Uterus (tissue), 4 donors: ENCODE results near the gene AKAP8. TPM values are rescaled to one million over a fixed set of nuclear protein-coding genes. Genes with fewer than 3 reads are reported as not detected.
A peak's percentile ranks its signal among the peaks of the same experiment; 100 is the strongest.
"Not testable (repeated sequence)": the region's sequence is repeated elsewhere in the genome, so short reads cannot be mapped to it uniquely, and the experiment has no call there.

ENCODE experiments used
- DNase-seq, 2 donors: peaks; one replicate each; pipeline ENCODE4 v3.0.0-alpha.2; 2019 to 2020
- H3K27ac ChIP-seq, 2 donors: fragments of 200-600 bp; sonication (generic); 1 replicate in 1 of 2; 2 replicates in 1 of 2; pipeline ENCODE4 v1.5.1; 2016 to 2018
- H3K27me3 ChIP-seq, 2 donors: fragments of 200-600 bp; sonication (generic); one replicate each; pipeline ENCODE4 v1.5.1; 2018 to 2019; ENCODE audit warnings: control low read depth in 1 of 2
- H3K36me3 ChIP-seq, 2 donors: fragments of 200-600 bp; sonication (generic); one replicate each; pipeline ENCODE4 v1.5.1; 2019; ENCODE audit warnings: control low read depth in 1 of 2
- H3K4me1 ChIP-seq, 2 donors: fragments of 200-600 bp; sonication (generic); one replicate each; pipeline ENCODE4 v1.5.1; 2018 to 2019; ENCODE audit warnings: control low read depth in 1 of 2
- H3K4me3 ChIP-seq, 2 donors: fragments of 200-600 bp; sonication (generic); 1 replicate in 1 of 2; 2 replicates in 1 of 2; pipeline ENCODE4 v1.5.1; 2018 to 2019; ENCODE audit warnings: mild to moderate bottlenecking in 1 of 2
- H3K9me3 ChIP-seq, 2 donors: fragments of 200-600 bp; sonication (generic); one replicate each; pipeline ENCODE4 v1.5.1; 2019; ENCODE audit warnings: control low read depth in 1 of 2
- CTCF ChIP-seq, 4 experiments: fragments of 200-600 bp in 2 of 4; fragments of 450-650 bp in 2 of 4; sonication (generic) in 2 of 4; IDR thresholded peaks; one replicate each; pipeline ENCODE4 v1.5.1; 2016 to 2019; ENCODE audit warnings: antibody characterized with exemption in 4 of 4, mild to moderate bottlenecking in 2 of 4, moderate library complexity in 1 of 4
- POLR2A ChIP-seq, 2 donors: fragments of 450-650 bp; IDR thresholded peaks; one replicate each; pipeline ENCODE4 v1.6.1; 2016; ENCODE audit warnings: antibody characterized with exemption in 2 of 2, mild to moderate bottlenecking in 1 of 2, moderate library complexity in 1 of 2
- intact Hi-C: fragments of 100-400 bp; cut with DNase I; formaldehyde crosslinking; loops from one replicate; pipeline ENCODE4 v1.15.1; 2023; ENCODE audit warnings: low total_unique reads
- total RNA-seq, 4 donors: library from RNA; depleted of rRNA in 3 of 4; stranded (reverse); fragments of >200 nt in 3 of 4; gene quantifications; one replicate each; pipeline versions ENCODE4 v1.1.0 to v1.2.4, GENCODE V29; 2014 to 2023
- donor health status: DM: yes; HTN: yes; CAD: no.

The AKAP8 gene
- total RNA-seq, 4 donors from 2014 or later = 17.1 to 55.6 (median 39.2) TPM

DNA sequence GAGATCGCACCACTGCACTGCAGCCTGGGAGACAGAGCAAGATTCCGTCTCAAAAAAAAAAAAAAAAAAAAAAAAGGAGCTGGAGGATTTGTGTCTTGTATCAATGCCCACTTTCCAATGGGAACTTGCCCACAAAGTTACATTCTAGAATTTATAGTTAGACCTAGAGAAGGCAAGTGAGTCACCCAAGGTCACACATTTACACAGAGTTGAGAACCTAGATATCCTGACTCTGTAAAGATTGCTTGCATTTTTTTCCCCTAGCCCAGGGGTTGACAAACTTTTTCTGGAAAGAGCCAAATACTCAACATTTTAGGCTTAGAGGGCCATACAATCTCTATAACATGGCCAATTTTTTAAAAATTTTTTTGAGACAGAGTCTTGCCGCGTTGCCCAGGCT lies 39.5 kb downstream of the AKAP8 start:
- H3K9me3 ChIP-seq = no peaks in the 10 kb centered on the region
- H3K27ac ChIP-seq = no peak overlapping the region
- intact Hi-C loops = no loop called here
- no peaks in the 10 kb centered on the region for H3K4me1 ChIP-seq
- H3K27me3 ChIP-seq = no peaks in the 10 kb centered on the region
- H3K4me3 ChIP-seq = no peak overlapping the region
- TF ChIP-seq CTCF (IDR thresholded peaks at IDR 0.05) (no peak), POLR2A (IDR thresholded peaks at IDR 0.05) (no peak)
- no peak for DNase-seq
- no peaks in the 10 kb centered on the region for H3K36me3 ChIP-seq

- H3K27ac ChIP-seq = peak overlapping the region in 1 of 2 donors; percentile 40
- intact Hi-C loops = no loop called here
These were observed 42.4 kb downstream of the AKAP8 start for GRCh38 chr19:15337202-15337601.

DNA sequence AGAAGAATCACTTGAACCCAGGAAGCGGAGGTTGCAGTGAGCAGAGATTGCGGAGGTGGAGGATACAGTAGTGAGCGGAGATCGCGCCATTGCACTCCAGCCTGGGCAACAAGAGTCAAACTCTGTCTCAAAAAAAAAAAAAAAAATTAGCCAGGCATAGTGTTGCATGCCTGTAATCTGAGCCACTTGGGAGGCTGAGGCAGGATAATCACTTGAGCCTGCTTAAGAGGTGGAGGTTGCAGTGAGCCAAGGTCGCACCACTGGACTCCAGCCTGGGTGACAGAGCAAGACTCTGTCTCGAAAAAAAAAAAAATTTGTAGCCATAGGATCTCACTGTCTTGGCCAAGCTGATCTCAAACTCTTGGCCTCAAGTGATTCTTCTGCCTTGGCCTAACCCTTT lies 43.6 kb downstream of the AKAP8 start:
- H3K27ac ChIP-seq, intact Hi-C loops: not testable (repeated sequence)

More at GRCh38 chr19:15337202-15337601, 42.4 kb downstream of the AKAP8 start:
- no peaks in the 10 kb centered on the region for H3K36me3 ChIP-seq
- no peak for DNase-seq
- no peak for TF ChIP-seq CTCF (IDR thresholded peaks at IDR 0.05)
- TF ChIP-seq POLR2A (IDR thresholded peaks at IDR 0.05) = no peak
- no peaks in the 10 kb centered on the region for H3K9me3 ChIP-seq
- no peaks in the 10 kb centered on the region for H3K27me3 ChIP-seq
- H3K4me1 ChIP-seq = no peaks in the 10 kb centered on the region
- no peak overlapping the region for H3K4me3 ChIP-seq

DNA sequence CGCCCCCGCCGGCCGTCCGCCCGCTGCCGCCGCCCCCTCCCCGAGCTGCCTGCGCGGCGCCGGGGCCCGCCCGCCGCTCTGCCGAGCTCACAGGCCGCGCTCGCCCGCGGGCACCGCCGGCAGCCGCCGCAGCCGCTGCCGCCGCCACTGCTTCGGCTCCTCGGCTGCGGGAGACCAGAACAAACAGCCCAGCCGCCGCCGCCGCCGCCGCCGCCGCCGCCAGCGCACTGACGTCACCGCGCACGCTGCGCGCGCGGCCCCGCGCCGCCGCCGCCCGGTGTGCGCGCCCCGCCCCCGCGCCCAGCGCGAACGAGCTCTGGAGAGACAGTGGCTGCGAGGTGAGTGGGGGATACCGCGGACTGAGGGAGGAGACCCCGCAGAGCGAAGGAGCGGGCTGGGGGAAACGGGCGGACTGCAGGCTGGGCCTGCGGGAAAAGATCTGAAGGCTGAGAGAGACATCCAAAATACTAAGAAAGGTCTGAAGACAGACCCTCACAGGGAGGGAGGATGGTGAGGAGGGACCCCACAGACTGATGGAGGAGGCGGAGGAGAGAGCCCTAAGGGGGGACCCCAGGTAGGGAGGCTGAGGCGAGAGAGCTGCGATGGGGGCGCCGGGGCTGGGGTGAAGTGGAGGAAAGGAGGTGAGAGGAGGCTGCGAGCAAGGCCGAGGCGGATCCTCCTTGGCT lies 47.1 kb downstream of the AKAP8 start, which contains the start of gene BRD4:
Gene BRD4 (minus strand): TSS at position 229 of the 686 bp plus-strand sequence. CDS start 59,440 bp downstream, outside the sequence.
- Histone ChIP-seq H3K27ac (peak within 1 kb of the TSS; percentile 91 to 98), H3K36me3 (no peaks in the 10 kb centered on the region), H3K4me1 (peaks cover 3 to 19% of the 10 kb centered on the region in 2 donors), H3K27me3 (no peaks in the 10 kb centered on the region), H3K4me3 (peak within 1 kb of the TSS; percentile 87 to 95), H3K9me3 (no peaks in the 10 kb centered on the region)
- intact Hi-C loops = no loop called here
- peak; percentile 65 to 78 for DNase-seq
- TF ChIP-seq CTCF (IDR thresholded peaks at IDR 0.05) (no peak), POLR2A (IDR thresholded peaks at IDR 0.05) (peak; percentile 61 to 74)

More for the DNA sequence above, 43.6 kb downstream of the AKAP8 start:
- H3K36me3 ChIP-seq, H3K9me3 ChIP-seq, DNase-seq, H3K4me3 ChIP-seq, H3K27me3 ChIP-seq, H3K4me1 ChIP-seq: not testable (repeated sequence)

DNA sequence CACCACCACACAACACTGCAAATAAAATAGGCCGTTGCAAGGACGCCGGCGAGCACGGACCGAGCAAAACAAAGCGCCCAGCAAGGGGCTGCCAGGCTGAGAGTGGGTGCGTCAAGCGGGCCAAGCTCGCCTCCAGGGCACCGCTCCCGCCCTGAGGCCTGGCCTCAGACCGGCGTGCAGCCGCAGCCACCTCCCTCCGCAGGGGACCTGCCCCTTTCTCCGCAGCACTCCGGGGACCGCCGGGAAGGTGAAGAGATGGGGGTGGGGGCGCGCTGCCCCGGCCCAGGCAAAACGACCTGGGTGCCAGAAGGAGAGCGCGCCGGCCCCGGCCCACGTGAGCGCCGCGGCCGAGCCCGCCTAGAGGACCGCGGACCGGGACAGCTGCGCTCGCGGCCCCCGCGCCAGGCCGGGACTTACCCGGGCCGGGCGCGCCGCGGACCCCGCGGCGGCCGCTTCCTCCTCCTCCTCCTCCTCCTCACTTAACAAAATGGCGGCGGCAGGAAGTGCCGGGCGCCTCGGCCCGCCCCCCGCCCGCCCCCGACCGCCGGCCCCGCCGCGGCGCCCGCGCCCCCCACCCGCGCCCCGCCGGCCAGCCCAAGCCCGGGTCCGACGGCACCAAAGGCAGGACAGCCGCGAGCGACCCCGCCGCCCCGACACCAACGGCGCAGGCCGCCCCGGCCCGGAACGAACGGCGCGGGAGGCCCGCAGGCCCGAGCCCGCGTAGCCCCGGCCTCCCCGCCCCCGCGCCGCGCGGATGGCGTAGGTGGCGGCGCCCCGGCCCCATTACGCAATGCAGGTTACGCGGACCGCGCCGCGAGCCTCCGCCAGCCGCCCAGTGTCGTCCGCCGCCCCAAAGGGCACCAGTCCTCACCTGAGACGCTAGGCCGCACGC lies 47.9 kb downstream of the AKAP8 start:
- Histone ChIP-seq H3K9me3 (no peaks in the 10 kb centered on the region), H3K27ac (peak overlapping the region; percentile 91 to 98), H3K4me1 (peaks cover 7 to 26% of the 10 kb centered on the region in 2 donors), H3K4me3 (peak overlapping the region; percentile 87 to 95), H3K36me3 (no peaks in the 10 kb centered on the region), H3K27me3 (no peaks in the 10 kb centered on the region)
- DNase-seq = peak; percentile 48 to 69
- TF ChIP-seq POLR2A (IDR thresholded peaks at IDR 0.05) = peak in 1 of 2 donors; percentile 26
- TF ChIP-seq CTCF (IDR thresholded peaks at IDR 0.05) = no peak
- intact Hi-C loops = no loop called here
